Vagina (tissue), 2 donors: Measurements from ENCODE around the gene ZNF142. TPM values are rescaled to one million over a fixed set of nuclear protein-coding genes. Genes with fewer than 3 reads are reported as not detected.

ENCODE experiments used
- DNase-seq, 2 donors: peaks; one replicate each; pipeline ENCODE4 v3.0.0-alpha.2; 2017; ENCODE audit errors: extremely low spot score in 2 of 2
- H3K27ac ChIP-seq: fragments of 200-600 bp; sonication (generic); one replicate; pipeline ENCODE4 v1.5.1; 2019
- H3K27me3 ChIP-seq: fragments of 200-600 bp; sonication (generic); one replicate; pipeline ENCODE4 v1.5.1; 2019
- H3K36me3 ChIP-seq, 2 donors: fragments of 200-600 bp; sonication (generic); one replicate each; pipeline ENCODE4 v1.5.1; 2017 to 2019
- H3K4me1 ChIP-seq: fragments of 200-600 bp; sonication (generic); one replicate; pipeline ENCODE4 v1.5.1; 2019
- H3K4me3 ChIP-seq, 2 donors: fragments of 200-600 bp; sonication (generic); 1 replicate in 1 of 2; 2 replicates in 1 of 2; pipeline ENCODE4 v1.5.1; 2016 to 2019
- H3K9me3 ChIP-seq: fragments of 200-600 bp; sonication (generic); one replicate; pipeline ENCODE4 v1.5.1; 2019
- CTCF ChIP-seq, 3 experiments: fragments of 450-650 bp in 2 of 3; fragments of 200-600 bp in 1 of 3; sonication (generic) in 1 of 3; IDR thresholded peaks; one replicate each; pipeline ENCODE4 v1.5.1; 2017 to 2019; ENCODE audit warnings: antibody characterized with exemption in 3 of 3, mild to moderate bottlenecking in 2 of 3, moderate library complexity in 2 of 3
- POLR2A ChIP-seq, 2 donors: fragments of 450-650 bp; IDR thresholded peaks; one replicate each; pipeline ENCODE4 v1.6.1; 2017; ENCODE audit warnings: antibody characterized with exemption in 2 of 2, mild to moderate bottlenecking in 2 of 2, moderate library complexity in 2 of 2
- POLR2AphosphoS5 ChIP-seq, 2 donors: sonication (generic); formaldehyde crosslinking; IDR thresholded peaks; one replicate each; pipeline ENCODE4 v1.9.0; 2017; ENCODE audit warnings: antibody characterized with exemption in 2 of 2, mild to moderate bottlenecking in 2 of 2, low read depth in 1 of 2; ENCODE audit not compliant: insufficient read depth in 1 of 2
- intact Hi-C: fragments of 100-400 bp; cut with DNase I; formaldehyde crosslinking; loops from one replicate; pipeline ENCODE4 v1.15.1; 2023
- total RNA-seq: library from RNA; depleted of rRNA; stranded (reverse); fragments of >200 nt; gene quantifications from one replicate; pipeline ENCODE4 v1.2.3, GENCODE V29; 2016

Gene ZNF142
- total RNA-seq, 1 donor from 2014 or later: 22.8 TPM

GRCh38 chr2:218663901-218664300 is 4.5 kb upstream of the ZNF142 start:
- H3K27me3 ChIP-seq: no peaks in the 10 kb centered on the region
- no peak overlapping the region for H3K27ac ChIP-seq
- no peak overlapping the region for H3K4me3 ChIP-seq
- H3K9me3 ChIP-seq: no peaks in the 10 kb centered on the region
- no peak for TF ChIP-seq POLR2AphosphoS5 (IDR thresholded peaks at IDR 0.05; ENCODE audit: insufficient read depth in 1 of 2, low read depth in 1 of 2)
- no peak for TF ChIP-seq CTCF (IDR thresholded peaks at IDR 0.05)
- TF ChIP-seq POLR2A (IDR thresholded peaks at IDR 0.05): no peak
- peaks cover 0 to 58% of the 10 kb centered on the region in 2 donors for H3K36me3 ChIP-seq
- intact Hi-C loops: no loop called here
- H3K4me1 ChIP-seq: peaks cover 10% of the 10 kb centered on the region
- no peak for DNase-seq

GRCh38 chr2:218662827-218663226 is 3.4 kb upstream of the ZNF142 start:
- Histone ChIP-seq H3K4me1 (peaks cover 19% of the 10 kb centered on the region), H3K27me3 (no peaks in the 10 kb centered on the region), H3K27ac (no peak overlapping the region), H3K9me3 (no peaks in the 10 kb centered on the region), H3K4me3 (no peak overlapping the region), H3K36me3 (peaks cover 0 to 48% of the 10 kb centered on the region in 2 donors)
- intact Hi-C loops: no loop called here
- no peak for DNase-seq
- TF ChIP-seq POLR2AphosphoS5 (IDR thresholded peaks at IDR 0.05; ENCODE audit: insufficient read depth in 1 of 2, low read depth in 1 of 2) (no peak), POLR2A (IDR thresholded peaks at IDR 0.05) (no peak), CTCF (IDR thresholded peaks at IDR 0.05) (no peak)

- no peak overlapping the region for H3K27ac ChIP-seq
- intact Hi-C loops: no loop called here
- H3K4me1 ChIP-seq: peaks cover 21% of the 10 kb centered on the region
- H3K27me3 ChIP-seq: no peaks in the 10 kb centered on the region
- no peak for TF ChIP-seq POLR2A (IDR thresholded peaks at IDR 0.05)
- no peak for TF ChIP-seq POLR2AphosphoS5 (IDR thresholded peaks at IDR 0.05; ENCODE audit: insufficient read depth in 1 of 2, low read depth in 1 of 2)
- no peak for TF ChIP-seq CTCF (IDR thresholded peaks at IDR 0.05)
- H3K9me3 ChIP-seq: no peaks in the 10 kb centered on the region
- H3K36me3 ChIP-seq: peaks cover 0 to 44% of the 10 kb centered on the region in 2 donors
- H3K4me3 ChIP-seq: no peak overlapping the region
- DNase-seq: no peak
These were observed 3.0 kb upstream of the ZNF142 start for GRCh38 chr2:218662377-218662776.

- peak overlapping the region; percentile 60 for H3K27ac ChIP-seq
- intact Hi-C loops: no loop called here
- H3K9me3 ChIP-seq: no peaks in the 10 kb centered on the region
- TF ChIP-seq POLR2AphosphoS5 (IDR thresholded peaks at IDR 0.05; ENCODE audit: insufficient read depth in 1 of 2, low read depth in 1 of 2) (no peak), POLR2A (IDR thresholded peaks at IDR 0.05) (no peak)
- peak overlapping the region; percentile 65 to 86 for H3K4me3 ChIP-seq
- H3K4me1 ChIP-seq: peaks cover 21% of the 10 kb centered on the region
- DNase-seq: no peak
- H3K27me3 ChIP-seq: no peaks in the 10 kb centered on the region
- H3K36me3 ChIP-seq: peaks cover 0 to 40% of the 10 kb centered on the region in 2 donors
These were observed 550 bp upstream of the ZNF142 start for GRCh38 chr2:218659988-218660358.

GRCh38 chr2:218658671-218659257 is 659 bp downstream of the ZNF142 start:
- intact Hi-C loops: no loop called here
- Histone ChIP-seq H3K9me3 (no peaks in the 10 kb centered on the region), H3K27ac (peak overlapping the region; percentile 60), H3K4me3 (peak overlapping the region; percentile 65 to 86), H3K36me3 (peaks cover 0 to 40% of the 10 kb centered on the region in 2 donors), H3K4me1 (peaks cover 21% of the 10 kb centered on the region), H3K27me3 (no peaks in the 10 kb centered on the region)
- DNase-seq: no peak
- TF ChIP-seq CTCF (IDR thresholded peaks at IDR 0.05) (no peak), POLR2AphosphoS5 (IDR thresholded peaks at IDR 0.05; ENCODE audit: insufficient read depth in 1 of 2, low read depth in 1 of 2) (no peak), POLR2A (IDR thresholded peaks at IDR 0.05) (no peak)
